Smooth muscle cell (in vitro differentiated cells): Measurements from ENCODE around the gene GREB1. TPM values are rescaled to one million over a fixed set of nuclear protein-coding genes. Genes with fewer than 3 reads are reported as not detected.

Source experiments
- DNase-seq: peaks from one replicate; lab custom pipeline; 2025; ENCODE audit not compliant: unreplicated experiment; lab: John Stamatoyannopoulos, UW
- H2AFZ ChIP-seq: fragments of 200-600 bp; sonication (generic); 2 replicates; pipeline ENCODE4 v1.6.0; 2016; ENCODE audit warnings: antibody characterized with exemption, low read depth, mild to moderate bottlenecking
- H3F3A ChIP-seq: fragments of 200-600 bp; sonication (generic); 2 replicates; pipeline ENCODE4 v1.6.0; 2017; ENCODE audit warnings: antibody characterized with exemption, low read depth
- H3K27ac ChIP-seq: fragments of 200-600 bp; sonication (generic); 2 replicates; pipeline ENCODE4 v1.5.1; 2016; ENCODE audit warnings: low read depth, mild to moderate bottlenecking
- H3K27me3 ChIP-seq: fragments of 200-600 bp; sonication (generic); 2 replicates; pipeline ENCODE4 v1.6.1; 2016; ENCODE audit warnings: low read depth, mild to moderate bottlenecking
- H3K36me3 ChIP-seq: fragments of 200-600 bp; sonication (generic); 2 replicates; pipeline ENCODE4 v1.5.1; 2016; ENCODE audit warnings: low read depth
- H3K4me1 ChIP-seq: fragments of 200-600 bp; sonication (generic); 2 replicates; pipeline ENCODE4 v1.5.1; 2016; ENCODE audit warnings: low read depth
- H3K4me2 ChIP-seq: fragments of 200-600 bp; sonication (generic); 2 replicates; pipeline ENCODE4 v1.6.0; 2016; ENCODE audit warnings: mild to moderate bottlenecking
- H3K4me3 ChIP-seq: fragments of 200-600 bp; sonication (generic); 2 replicates; pipeline ENCODE4 v1.5.1; 2016; ENCODE audit warnings: mild to moderate bottlenecking
- H3K79me2 ChIP-seq: fragments of 200-600 bp; sonication (generic); 2 replicates; pipeline ENCODE4 v1.6.0; 2016; ENCODE audit warnings: low read depth, mild to moderate bottlenecking
- H3K9ac ChIP-seq: fragments of 200-600 bp; sonication (generic); 2 replicates; pipeline ENCODE4 v1.6.0; 2016; ENCODE audit warnings: low read depth
- H3K9me3 ChIP-seq: fragments of 200-600 bp; sonication (generic); replicated peaks from 2 replicates; pipeline ENCODE4 v1.5.1; 2016; ENCODE audit warnings: low read depth
- H4K20me1 ChIP-seq: fragments of 200-600 bp; sonication (generic); 2 replicates; pipeline ENCODE4 v1.6.0; 2016; ENCODE audit warnings: low read depth
- CTCF ChIP-seq: fragments of 200-600 bp; sonication (generic); IDR thresholded peaks from 2 replicates; pipeline ENCODE4 v1.5.1; 2017; ENCODE audit warnings: borderline replicate concordance, mild to moderate bottlenecking, antibody characterized with exemption; ENCODE audit not compliant: insufficient read depth, poor library complexity, severe bottlenecking
- WGBS: methylation state at CpG from one replicate; pipeline ENCODE4 v1.1.7; 2016; ENCODE audit warnings: low lambda C conversion rate; 5-methylcytosine and 5-hydroxymethylcytosine counted together
- polyA plus RNA-seq: library from polyadenylated mRNA; unstranded; fragments of >200 nt; fragmentation: Nextera tagmentation; extraction: Ambion mirVana; gene quantifications from 2 replicates; pipeline ENCODE4 v1.2.1, GENCODE V29; 2016
- total RNA-seq: library from RNA; depleted of rRNA; stranded (reverse); fragments of >200 nt; gene quantifications from 2 replicates; pipeline ENCODE4 v1.2.3, GENCODE V29; 2014

Gene GREB1
- total and polyA plus RNA-seq, 2 experiments from 2014 or later: 1.7 to 4.3 TPM

DNA sequence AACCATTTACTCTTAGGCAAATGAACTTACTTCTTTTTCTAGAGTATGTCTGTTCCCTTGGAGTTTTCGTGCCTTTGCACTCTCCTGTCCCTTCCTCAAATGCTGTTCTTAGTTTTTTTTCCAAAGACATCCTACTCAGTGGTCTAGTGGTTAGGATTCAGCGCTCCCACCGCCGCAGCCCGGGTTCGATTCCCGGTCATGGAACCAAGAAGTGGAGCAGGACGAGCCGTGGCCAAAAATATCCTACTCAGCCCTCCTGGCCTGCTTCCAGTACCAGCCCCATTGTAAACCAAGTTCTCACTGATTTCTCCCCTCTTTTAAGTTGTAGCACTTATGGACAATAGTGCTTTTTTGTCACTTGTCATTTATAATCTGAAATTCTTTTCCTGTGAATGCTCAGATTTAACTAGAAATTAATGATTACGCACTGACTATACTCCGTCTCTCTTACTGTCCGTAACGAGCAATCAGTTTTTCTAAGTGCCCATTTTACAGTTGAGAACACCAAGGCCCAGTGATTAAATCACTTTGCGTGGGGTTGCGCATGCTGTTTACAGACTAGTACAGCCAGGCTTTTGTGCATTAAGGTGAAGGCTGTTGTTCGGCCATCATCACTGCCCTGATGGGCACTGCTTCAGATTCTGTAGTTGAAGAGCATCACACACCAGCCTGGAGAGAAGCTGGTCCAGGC lies 17.9 kb downstream of the GREB1 start:
- Histone ChIP-seq H4K20me1 (no peaks in the 10 kb centered on the region), H3F3A (peaks cover 3% of the 10 kb centered on the region), H3K27ac (no peak overlapping the region), H3K4me3 (no peak overlapping the region), H3K9ac (no peak overlapping the region), H3K36me3 (no peaks in the 10 kb centered on the region), H3K4me2 (no peak overlapping the region), H3K4me1 (peaks cover 27% of the 10 kb centered on the region), H3K79me2 (no peaks in the 10 kb centered on the region), H3K27me3 (no peaks in the 10 kb centered on the region), H3K9me3 (no peaks in the 10 kb centered on the region), H2AFZ (no peak overlapping the region)
- no peak for TF ChIP-seq CTCF
- WGBS: 91% methylated on average over 16 of the region's 16 CpGs
- DNase-seq: no peak

DNA sequence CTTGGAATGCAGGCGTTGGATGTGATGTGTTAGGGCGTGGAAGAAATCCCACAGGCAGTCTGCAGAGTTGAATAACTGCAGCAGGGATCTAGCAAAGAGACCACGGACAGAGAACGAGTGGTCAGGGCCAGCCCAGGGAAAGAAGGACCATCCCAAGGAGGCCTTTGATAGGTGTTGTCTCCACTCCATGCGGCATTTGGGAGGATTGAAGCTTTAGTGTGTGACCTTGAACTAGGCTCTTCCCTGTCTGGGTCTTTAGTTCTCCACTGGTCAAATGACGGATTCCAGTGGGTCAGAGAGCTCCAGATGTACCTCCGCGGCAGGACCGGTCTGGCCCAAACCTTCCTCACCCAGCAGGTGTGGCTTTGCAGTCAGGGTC lies 18.4 kb downstream of the GREB1 start:
- H3K4me2 ChIP-seq: no peak overlapping the region

DNA sequence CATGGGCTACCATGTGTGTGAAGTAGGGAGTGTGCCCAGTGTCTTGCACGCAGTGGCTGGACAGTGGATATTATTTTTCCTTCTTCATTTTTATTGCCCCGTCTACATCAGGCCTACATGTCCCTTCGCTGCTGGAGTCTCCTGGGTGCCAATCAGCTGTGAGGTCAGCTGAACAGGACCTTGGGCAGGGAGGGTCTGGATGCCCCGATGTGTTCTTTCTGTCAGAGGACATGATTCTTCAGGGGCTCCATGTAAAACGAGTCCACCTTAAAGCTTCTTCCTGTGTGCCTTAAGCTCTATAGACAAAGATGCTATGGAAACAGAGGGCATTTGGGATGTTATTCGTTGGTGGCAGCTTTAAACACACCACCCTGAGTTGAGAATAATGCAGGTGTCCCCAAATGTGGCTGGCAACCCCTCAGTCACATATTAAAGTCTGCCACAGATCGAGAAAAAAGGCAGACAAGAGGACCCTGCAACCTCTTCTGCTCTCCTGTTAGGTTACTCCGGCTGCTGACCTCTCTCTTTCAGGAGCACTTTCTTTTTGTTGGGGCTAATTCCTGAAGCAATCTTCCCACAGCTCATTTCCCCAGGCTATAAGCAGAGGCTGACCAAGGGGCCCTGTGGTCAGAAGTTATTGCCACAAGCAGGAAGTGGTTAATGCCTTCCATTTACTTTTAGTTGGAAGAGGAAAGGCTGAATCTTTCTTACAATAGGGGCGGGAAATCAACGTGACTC lies 20.0 kb downstream of the GREB1 start:
- H3K27ac ChIP-seq: peak overlapping the region; percentile 41
- peak overlapping the region; percentile 15 for H3K4me3 ChIP-seq
- no peaks in the 10 kb centered on the region for H3K9me3 ChIP-seq
- H4K20me1 ChIP-seq: no peaks in the 10 kb centered on the region
- peaks cover 45% of the 10 kb centered on the region for H3K4me1 ChIP-seq
- H3K27me3 ChIP-seq: no peaks in the 10 kb centered on the region
- peak overlapping the region; percentile 17 for H2AFZ ChIP-seq
- WGBS: 63% methylated on average over 10 of the region's 10 CpGs
- no peak for DNase-seq
- no peaks in the 10 kb centered on the region for H3K36me3 ChIP-seq
- no peaks in the 10 kb centered on the region for H3K79me2 ChIP-seq
- H3K9ac ChIP-seq: no peak overlapping the region
- H3F3A ChIP-seq: peaks cover 3% of the 10 kb centered on the region
- no peak for TF ChIP-seq CTCF
- peak overlapping the region; percentile 65 for H3K4me2 ChIP-seq

More for the DNA sequence above, 18.4 kb downstream of the GREB1 start:
- no peaks in the 10 kb centered on the region for H3K36me3 ChIP-seq
- no peak overlapping the region for H3K4me3 ChIP-seq
- no peaks in the 10 kb centered on the region for H4K20me1 ChIP-seq
- no peak for DNase-seq
- H3K79me2 ChIP-seq: no peaks in the 10 kb centered on the region
- peaks cover 29% of the 10 kb centered on the region for H3K4me1 ChIP-seq
- H3K27ac ChIP-seq: no peak overlapping the region
- H3F3A ChIP-seq: peaks cover 3% of the 10 kb centered on the region
- 95% methylated on average over 9 of the region's 9 CpGs for WGBS
- H3K9ac ChIP-seq: no peak overlapping the region
- H3K27me3 ChIP-seq: no peaks in the 10 kb centered on the region
- H2AFZ ChIP-seq: no peak overlapping the region
- TF ChIP-seq CTCF: no peak
- H3K9me3 ChIP-seq: no peaks in the 10 kb centered on the region
